Smooth muscle cell (in vitro differentiated cells): ENCODE measurements around the gene STAC3. TPM values are rescaled to one million over a fixed set of nuclear protein-coding genes. Genes with fewer than 3 reads are reported as not detected.

ENCODE experiments used
- DNase-seq: peaks from one replicate; lab custom pipeline; 2025; ENCODE audit not compliant: unreplicated experiment; lab: John Stamatoyannopoulos, UW
- H2AFZ ChIP-seq: fragments of 200-600 bp; sonication (generic); 2 replicates; pipeline ENCODE4 v1.6.0; 2016; ENCODE audit warnings: antibody characterized with exemption, low read depth, mild to moderate bottlenecking
- H3F3A ChIP-seq: fragments of 200-600 bp; sonication (generic); 2 replicates; pipeline ENCODE4 v1.6.0; 2017; ENCODE audit warnings: antibody characterized with exemption, low read depth
- H3K27ac ChIP-seq: fragments of 200-600 bp; sonication (generic); 2 replicates; pipeline ENCODE4 v1.5.1; 2016; ENCODE audit warnings: low read depth, mild to moderate bottlenecking
- H3K27me3 ChIP-seq: fragments of 200-600 bp; sonication (generic); 2 replicates; pipeline ENCODE4 v1.6.1; 2016; ENCODE audit warnings: low read depth, mild to moderate bottlenecking
- H3K36me3 ChIP-seq: fragments of 200-600 bp; sonication (generic); 2 replicates; pipeline ENCODE4 v1.5.1; 2016; ENCODE audit warnings: low read depth
- H3K4me1 ChIP-seq: fragments of 200-600 bp; sonication (generic); 2 replicates; pipeline ENCODE4 v1.5.1; 2016; ENCODE audit warnings: low read depth
- H3K4me2 ChIP-seq: fragments of 200-600 bp; sonication (generic); 2 replicates; pipeline ENCODE4 v1.6.0; 2016; ENCODE audit warnings: mild to moderate bottlenecking
- H3K4me3 ChIP-seq: fragments of 200-600 bp; sonication (generic); 2 replicates; pipeline ENCODE4 v1.5.1; 2016; ENCODE audit warnings: mild to moderate bottlenecking
- H3K79me2 ChIP-seq: fragments of 200-600 bp; sonication (generic); 2 replicates; pipeline ENCODE4 v1.6.0; 2016; ENCODE audit warnings: low read depth, mild to moderate bottlenecking
- H3K9ac ChIP-seq: fragments of 200-600 bp; sonication (generic); 2 replicates; pipeline ENCODE4 v1.6.0; 2016; ENCODE audit warnings: low read depth
- H3K9me3 ChIP-seq: fragments of 200-600 bp; sonication (generic); replicated peaks from 2 replicates; pipeline ENCODE4 v1.5.1; 2016; ENCODE audit warnings: low read depth
- H4K20me1 ChIP-seq: fragments of 200-600 bp; sonication (generic); 2 replicates; pipeline ENCODE4 v1.6.0; 2016; ENCODE audit warnings: low read depth
- WGBS: methylation state at CpG from one replicate; pipeline ENCODE4 v1.1.7; 2016; ENCODE audit warnings: low lambda C conversion rate; 5-methylcytosine and 5-hydroxymethylcytosine counted together
- polyA plus RNA-seq: library from polyadenylated mRNA; unstranded; fragments of >200 nt; fragmentation: Nextera tagmentation; extraction: Ambion mirVana; gene quantifications from 2 replicates; pipeline ENCODE4 v1.2.1, GENCODE V29; 2016
- total RNA-seq: library from RNA; depleted of rRNA; stranded (reverse); fragments of >200 nt; gene quantifications from 2 replicates; pipeline ENCODE4 v1.2.3, GENCODE V29; 2014
- TF ChIP-seq, protein P1 (sequence below): fragments of 200-600 bp; sonication (generic); IDR thresholded peaks from 2 replicates; pipeline ENCODE4 v1.5.1; 2017; ENCODE audit warnings: borderline replicate concordance, mild to moderate bottlenecking, antibody characterized with exemption; ENCODE audit not compliant: insufficient read depth, poor library complexity, severe bottlenecking

Gene STAC3
- total and polyA plus RNA-seq, 2 experiments from 2014 or later = 1.4 TPM; not detected in 1

DNA sequence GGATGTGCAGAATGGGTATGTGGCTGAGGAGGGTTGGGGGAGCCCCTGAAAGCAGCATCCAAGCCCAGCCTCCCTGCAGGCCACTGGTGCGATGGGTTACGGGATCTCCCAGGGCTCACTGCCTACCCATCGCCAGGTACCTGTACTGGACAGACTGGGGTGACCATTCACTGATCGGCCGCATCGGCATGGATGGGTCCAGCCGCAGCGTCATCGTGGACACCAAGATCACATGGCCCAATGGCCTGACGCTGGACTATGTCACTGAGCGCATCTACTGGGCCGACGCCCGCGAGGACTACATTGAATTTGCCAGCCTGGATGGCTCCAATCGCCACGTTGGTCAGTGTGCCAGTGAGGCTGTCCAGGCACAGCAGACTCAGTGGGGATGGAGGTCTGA is 52.7 kb downstream of the STAC3 start:
- Histone ChIP-seq H3K9ac (no peak overlapping the region), H3K27me3 (no peaks in the 10 kb centered on the region), H3F3A (no peaks in the 10 kb centered on the region), H2AFZ (no peak overlapping the region), H3K4me1 (no peaks in the 10 kb centered on the region), H3K27ac (no peak overlapping the region), H3K4me3 (no peak overlapping the region), H4K20me1 (peaks cover 24% of the 10 kb centered on the region), H3K36me3 (peaks cover 6% of the 10 kb centered on the region), H3K9me3 (no peaks in the 10 kb centered on the region), H3K79me2 (no peaks in the 10 kb centered on the region), H3K4me2 (no peak overlapping the region)
- TF ChIP-seq, protein P1, sequence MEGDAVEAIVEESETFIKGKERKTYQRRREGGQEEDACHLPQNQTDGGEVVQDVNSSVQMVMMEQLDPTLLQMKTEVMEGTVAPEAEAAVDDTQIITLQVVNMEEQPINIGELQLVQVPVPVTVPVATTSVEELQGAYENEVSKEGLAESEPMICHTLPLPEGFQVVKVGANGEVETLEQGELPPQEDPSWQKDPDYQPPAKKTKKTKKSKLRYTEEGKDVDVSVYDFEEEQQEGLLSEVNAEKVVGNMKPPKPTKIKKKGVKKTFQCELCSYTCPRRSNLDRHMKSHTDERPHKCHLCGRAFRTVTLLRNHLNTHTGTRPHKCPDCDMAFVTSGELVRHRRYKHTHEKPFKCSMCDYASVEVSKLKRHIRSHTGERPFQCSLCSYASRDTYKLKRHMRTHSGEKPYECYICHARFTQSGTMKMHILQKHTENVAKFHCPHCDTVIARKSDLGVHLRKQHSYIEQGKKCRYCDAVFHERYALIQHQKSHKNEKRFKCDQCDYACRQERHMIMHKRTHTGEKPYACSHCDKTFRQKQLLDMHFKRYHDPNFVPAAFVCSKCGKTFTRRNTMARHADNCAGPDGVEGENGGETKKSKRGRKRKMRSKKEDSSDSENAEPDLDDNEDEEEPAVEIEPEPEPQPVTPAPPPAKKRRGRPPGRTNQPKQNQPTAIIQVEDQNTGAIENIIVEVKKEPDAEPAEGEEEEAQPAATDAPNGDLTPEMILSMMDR = no peak
- WGBS = 97% methylated on average over 17 of the region's 17 CpGs
- DNase-seq = no peak

DNA sequence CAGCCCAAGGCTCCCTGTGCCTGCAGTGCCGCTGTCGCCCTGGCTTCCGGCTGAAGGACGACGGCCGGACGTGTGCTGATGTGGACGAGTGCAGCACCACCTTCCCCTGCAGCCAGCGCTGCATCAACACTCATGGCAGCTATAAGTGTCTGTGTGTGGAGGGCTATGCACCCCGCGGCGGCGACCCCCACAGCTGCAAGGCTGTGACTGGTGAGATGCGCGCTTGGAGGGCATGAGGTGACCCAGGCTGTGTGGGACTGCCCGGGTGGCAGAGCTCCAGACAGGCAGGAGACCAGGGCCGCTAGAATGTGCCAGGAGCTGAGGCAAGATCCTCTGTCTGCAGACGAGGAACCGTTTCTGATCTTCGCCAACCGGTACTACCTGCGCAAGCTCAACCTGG is 54.0 kb downstream of the STAC3 start:
- Histone ChIP-seq H3K36me3 (peaks cover 6% of the 10 kb centered on the region), H3K4me2 (no peak overlapping the region), H3F3A (no peaks in the 10 kb centered on the region), H3K9me3 (no peaks in the 10 kb centered on the region), H4K20me1 (peaks cover 32% of the 10 kb centered on the region), H3K9ac (no peak overlapping the region), H3K79me2 (no peaks in the 10 kb centered on the region), H3K4me3 (no peak overlapping the region), H3K27me3 (no peaks in the 10 kb centered on the region), H2AFZ (no peak overlapping the region), H3K4me1 (no peaks in the 10 kb centered on the region), H3K27ac (no peak overlapping the region)
- WGBS = 97% methylated on average over 22 of the region's 22 CpGs
- DNase-seq = no peak
- TF ChIP-seq, protein P1 = no peak

DNA sequence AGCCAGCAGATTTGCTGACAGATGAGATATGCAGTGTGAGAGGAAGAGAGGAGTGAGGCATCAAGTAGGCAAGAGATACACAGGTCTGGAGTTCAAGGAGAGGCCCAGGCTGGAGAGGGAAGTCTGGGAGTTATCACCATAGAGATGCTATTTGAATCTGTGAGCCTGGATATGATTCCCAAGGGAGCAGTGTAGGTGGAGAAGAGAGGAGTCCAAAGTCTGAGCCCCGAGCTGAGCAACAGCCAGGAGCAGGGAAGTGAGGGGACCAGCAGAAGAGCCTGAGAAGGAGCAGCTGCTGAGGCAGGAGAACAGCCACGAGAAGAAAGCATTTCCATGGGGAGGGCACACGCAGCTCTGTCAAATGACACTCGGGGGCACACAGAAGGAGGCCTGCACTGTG is 54.5 kb downstream of the STAC3 start:
- Histone ChIP-seq H3F3A (no peaks in the 10 kb centered on the region), H3K9ac (no peak overlapping the region), H3K27ac (no peak overlapping the region), H3K79me2 (no peaks in the 10 kb centered on the region), H3K9me3 (no peaks in the 10 kb centered on the region), H4K20me1 (peaks cover 32% of the 10 kb centered on the region), H3K4me1 (no peaks in the 10 kb centered on the region), H3K27me3 (no peaks in the 10 kb centered on the region), H2AFZ (no peak overlapping the region), H3K4me2 (no peak overlapping the region), H3K36me3 (peaks cover 6% of the 10 kb centered on the region), H3K4me3 (no peak overlapping the region)
- DNase-seq = no peak
- 97% methylated on average over 4 of the region's 4 CpGs for WGBS
- TF ChIP-seq, protein P1 = no peak

DNA sequence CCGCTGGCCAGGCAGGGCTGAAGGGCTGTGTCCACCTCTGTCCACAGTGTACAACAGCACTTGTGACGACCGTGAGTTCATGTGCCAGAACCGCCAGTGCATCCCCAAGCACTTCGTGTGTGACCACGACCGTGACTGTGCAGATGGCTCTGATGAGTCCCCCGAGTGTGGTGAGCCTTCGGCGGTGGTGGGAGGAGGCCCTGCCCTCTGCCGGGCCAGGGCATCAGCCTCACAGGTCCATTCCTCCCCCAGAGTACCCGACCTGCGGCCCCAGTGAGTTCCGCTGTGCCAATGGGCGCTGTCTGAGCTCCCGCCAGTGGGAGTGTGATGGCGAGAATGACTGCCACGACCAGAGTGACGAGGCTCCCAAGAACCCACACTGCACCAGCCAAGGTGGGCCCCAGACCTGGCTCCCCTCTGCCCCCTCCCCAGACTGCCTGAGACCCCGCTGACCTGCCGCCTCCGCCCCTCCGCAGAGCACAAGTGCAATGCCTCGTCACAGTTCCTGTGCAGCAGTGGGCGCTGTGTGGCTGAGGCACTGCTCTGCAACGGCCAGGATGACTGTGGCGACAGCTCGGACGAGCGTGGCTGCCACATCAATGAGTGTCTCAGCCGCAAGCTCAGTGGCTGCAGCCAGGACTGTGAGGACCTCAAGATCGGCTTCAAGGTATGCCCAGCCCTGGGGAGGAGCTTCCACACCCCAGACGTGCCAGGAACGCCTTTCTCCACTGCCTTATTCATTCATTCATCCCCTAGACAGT is 55.2 kb downstream of the STAC3 start:
- H3K36me3 ChIP-seq = peaks cover 6% of the 10 kb centered on the region

More for the DNA sequence above, 55.2 kb downstream of the STAC3 start:
- no peaks in the 10 kb centered on the region for H3K79me2 ChIP-seq
- no peak overlapping the region for H2AFZ ChIP-seq
- H3K4me1 ChIP-seq = no peaks in the 10 kb centered on the region
- DNase-seq = no peak
- H3K9me3 ChIP-seq = no peaks in the 10 kb centered on the region
- H3K4me3 ChIP-seq = no peak overlapping the region
- TF ChIP-seq, protein P1 = no peak
- no peaks in the 10 kb centered on the region for H3F3A ChIP-seq
- no peak overlapping the region for H3K4me2 ChIP-seq
- H3K27ac ChIP-seq = no peak overlapping the region
- H4K20me1 ChIP-seq = peaks cover 29% of the 10 kb centered on the region
- WGBS = 93% methylated on average over 30 of the region's 34 CpGs
- no peak overlapping the region for H3K9ac ChIP-seq
- no peaks in the 10 kb centered on the region for H3K27me3 ChIP-seq
